HCT116 (cell line): ENCODE measurements around the gene RAP1A. TPM values are rescaled to one million over a fixed set of nuclear protein-coding genes. Genes with fewer than 3 reads are reported as not detected.
"Not testable (repeated sequence)": the region's sequence is repeated elsewhere in the genome, so short reads cannot be mapped to it uniquely, and the experiment has no call there.

Experiments
- ATAC-seq: fragments of 200-7000 bp; cut with Tn5 transposase; 2 replicates; pipeline ENCODE4 v1.9.1; 2020; ENCODE audit warnings: mild to moderate bottlenecking, moderate library complexity
- BruUV-seq: library from RNA; stranded (reverse); fragments of 400-500 nt; replicated peaks from 2 replicates; lab custom pipeline; 2021; lab: Mats Ljungman, UMichigan
- CTCF ChIA-PET: fragments of 300-600 bp; sonication (Branson Sonifier 250); formaldehyde crosslinking; loops from one replicate; lab custom pipeline; 2021; ENCODE audit warnings: antibody characterized with exemption; lab: Charles Lee
- POLR2A ChIA-PET: fragments of 300-600, 350-600 bp; sonication (Branson Sonifier 250); formaldehyde crosslinking; loops from one replicate; lab custom pipeline; 2021; ENCODE audit warnings: antibody characterized with exemption; lab: Charles Lee
- RAD21 ChIA-PET, 2 experiments: fragments of 300-600 bp; sonication (Branson Sonifier 250); formaldehyde crosslinking; loops; one replicate each; lab custom pipeline; 2023; ENCODE audit warnings: low total read pairs in 2 of 2; ENCODE audit not compliant: uncharacterized antibody in 2 of 2, unreplicated experiment in 2 of 2, low non-redundant PET in 1 of 2; lab: Charles Lee
- DNase-seq: peaks from one replicate; pipeline ENCODE4 v3.0.0-alpha.2; 2010; ENCODE audit warnings: low read depth, low spot score
- H2AFZ ChIP-seq: fragments of 200-600 bp; shearing (Covaris generic), sonication (generic); 2 replicates; pipeline ENCODE4 v1.6.1; 2017; ENCODE audit warnings: low read depth, mixed run types, mixed read lengths, antibody characterized with exemption, low read length; ENCODE audit not compliant: poor library complexity, severe bottlenecking
- H3K27ac ChIP-seq: 2 replicates; pipeline ENCODE4 v1.5.1; 2012; ENCODE audit warnings: low read depth, low read length
- H3K27me3 ChIP-seq: fragments of 200-600 bp; sonication (generic); 2 replicates; pipeline ENCODE4 v1.6.1; 2016; ENCODE audit warnings: mixed run types, low read length, mixed read lengths; ENCODE audit not compliant: insufficient read depth
- H3K36me3 ChIP-seq, 2 experiments: fragments of 200-500 bp in 1 of 2; fragments of 200-600 bp in 1 of 2; sonication (Bioruptor generic) in 1 of 2; sonication (generic) in 1 of 2; 2 replicates each; pipeline versions ENCODE4 v1.5.1 to v1.6.1; 2014 to 2016; ENCODE audit warnings: low read length in 2 of 2, inconsistent platforms in 1 of 2, mixed read lengths in 1 of 2, mixed run types in 1 of 2; ENCODE audit not compliant: insufficient read depth in 2 of 2, control insufficient read depth in 1 of 2
- H3K4me1 ChIP-seq, 2 experiments: fragments of 200-600 bp in 1 of 2; sonication (generic) in 1 of 2; 2 replicates each; pipeline versions ENCODE4 v1.5.1 to v1.6.1; 2012 to 2017; ENCODE audit warnings: low read length in 2 of 2, inconsistent platforms in 1 of 2, mild to moderate bottlenecking in 1 of 2, mixed read lengths in 1 of 2, mixed run types in 1 of 2, moderate library complexity in 1 of 2; ENCODE audit not compliant: insufficient read depth in 2 of 2, control insufficient read depth in 1 of 2
- H3K4me2 ChIP-seq: fragments of 200-600 bp; sonication (generic); 2 replicates; pipeline ENCODE4 v1.6.1; 2017; ENCODE audit warnings: mixed run types, low read length, mixed read lengths
- H3K4me3 ChIP-seq, 2 experiments: fragments of 200-600 bp in 1 of 2; sonication (generic) in 1 of 2; replicated peaks in 1 of 2; 2 replicates each; pipeline ENCODE4 v1.5.1; 2011 to 2016; ENCODE audit warnings: low read length in 2 of 2, control low read depth in 1 of 2, low read depth in 1 of 2, mild to moderate bottlenecking in 1 of 2, mixed read lengths in 1 of 2, mixed run types in 1 of 2
- H3K79me2 ChIP-seq: fragments of 200-600 bp; sonication (generic); 2 replicates; pipeline ENCODE4 v1.6.1; 2017; ENCODE audit warnings: mild to moderate bottlenecking, mixed run types, low read length, moderate library complexity, mixed read lengths; ENCODE audit not compliant: insufficient read depth
- H3K9ac ChIP-seq: fragments of 200-600 bp; sonication (generic); 2 replicates; pipeline ENCODE4 v1.6.1; 2016; ENCODE audit warnings: low read length, mixed read lengths
- H3K9me2 ChIP-seq: fragments of 200-600 bp; sonication (generic), shearing (Covaris generic); 2 replicates; pipeline ENCODE4 v1.6.1; 2017; ENCODE audit warnings: mixed run types, mild to moderate bottlenecking, moderate library complexity; ENCODE audit not compliant: insufficient read depth
- H3K9me3 ChIP-seq, 2 experiments: fragments of 200-500 bp in 1 of 2; fragments of 200-600 bp in 1 of 2; sonication (Bioruptor generic) in 1 of 2; sonication (generic) in 1 of 2; 2 replicates each; pipeline ENCODE4 v1.6.1; 2014 to 2017; ENCODE audit warnings: low read length in 2 of 2, mixed read lengths in 2 of 2, inconsistent platforms in 1 of 2, low read depth in 1 of 2, mild to moderate bottlenecking in 1 of 2, mixed run types in 1 of 2, moderate library complexity in 1 of 2; ENCODE audit not compliant: control insufficient read depth in 1 of 2, insufficient read depth in 1 of 2
- H4K20me1 ChIP-seq: fragments of 200-600 bp; sonication (generic), shearing (Covaris generic); 2 replicates; pipeline ENCODE4 v1.6.1; 2017; ENCODE audit warnings: mixed run types, mild to moderate bottlenecking, moderate library complexity; ENCODE audit not compliant: insufficient read depth
- EGR1 ChIP-seq: IDR thresholded peaks from 2 replicates; pipeline ENCODE4 v1.6.1; 2012; ENCODE audit warnings: low read depth
- EZH2 ChIP-seq: fragments of 200-600 bp; sonication (generic); IDR thresholded peaks from 2 replicates; pipeline ENCODE4 v1.6.1; 2017; ENCODE audit warnings: antibody characterized with exemption, mixed run types
- FOSL1 ChIP-seq: IDR thresholded peaks from 2 replicates; pipeline ENCODE4 v1.6.1; 2012; ENCODE audit warnings: low read depth
- JUND ChIP-seq: IDR thresholded peaks from 2 replicates; pipeline ENCODE4 v1.6.1; 2012
- MAX ChIP-seq: IDR thresholded peaks from 2 replicates; pipeline ENCODE4 v1.6.1; 2012
- SIN3A ChIP-seq: IDR thresholded peaks from 2 replicates; pipeline ENCODE4 v1.6.1; 2012; ENCODE audit warnings: low read depth
- TCF7L2 ChIP-seq: IDR thresholded peaks from 2 replicates; pipeline ENCODE4 v1.7.0; 2011; ENCODE audit warnings: borderline replicate concordance, inconsistent platforms; ENCODE audit not compliant: insufficient read depth, insufficient read length; ENCODE audit errors: extremely low read depth
- ZBTB33 ChIP-seq: IDR thresholded peaks from 2 replicates; pipeline ENCODE4 v1.6.1; 2011; ENCODE audit warnings: mild to moderate bottlenecking, low read length, moderate library complexity; ENCODE audit not compliant: insufficient replicate concordance; ENCODE audit errors: extremely low read depth
- intact Hi-C: fragments of 100-400 bp; cut with micrococcal nuclease; formaldehyde crosslinking; loops from 2 replicates; pipeline ENCODE4 v1.10.0; 2022
- total RNA-seq: library from RNA; stranded (reverse); gene quantifications from one replicate; pipeline ENCODE4 v1.2.1, GENCODE V29; 2021; ENCODE audit not compliant: unreplicated experiment
- TF ChIP-seq, protein P1 (sequence below): IDR thresholded peaks from 2 replicates; pipeline ENCODE4 v1.6.1; 2012; ENCODE audit warnings: low read depth
- TF ChIP-seq, protein P2 (sequence below), 3 experiments: fragments of 200-600 bp in 1 of 3; sonication (generic) in 1 of 3; IDR thresholded peaks in 2 of 3; conservative IDR thresholded peaks in 1 of 3; 2 replicates each; pipeline ENCODE4 v1.5.1; 2012 to 2017; ENCODE audit warnings: low read depth in 2 of 3, low read length in 2 of 3, antibody characterized with exemption in 1 of 3, borderline replicate concordance in 1 of 3, control low read depth in 1 of 3, mild to moderate bottlenecking in 1 of 3, mixed read lengths in 1 of 3, mixed run types in 1 of 3, moderate library complexity in 1 of 3; ENCODE audit not compliant: insufficient read depth in 1 of 3

Gene RAP1A
- total RNA-seq, 1 experiment from 2014 or later: 46.2 TPM

DNA sequence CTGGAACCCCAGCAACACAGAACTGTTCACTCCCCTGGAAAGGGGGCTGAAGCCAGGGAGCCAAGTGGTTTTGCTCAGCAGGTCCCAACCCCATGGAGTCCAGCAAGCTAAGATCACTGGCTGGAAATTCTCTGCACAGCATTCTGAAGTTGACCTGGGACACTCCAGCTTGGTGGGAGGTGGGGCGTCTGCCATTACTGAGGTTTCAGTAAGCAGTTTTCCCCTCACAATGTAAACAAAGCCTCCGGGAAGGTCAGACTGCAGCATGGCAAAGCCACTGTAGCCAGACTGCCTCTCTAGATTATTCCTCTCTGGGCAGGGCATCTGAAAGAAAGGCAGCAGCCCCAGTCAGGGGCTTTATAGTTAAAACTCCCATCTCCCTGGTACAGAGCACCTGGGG is 60.0 kb downstream of the RAP1A start:
- no peak overlapping the region for H3K4me3 ChIP-seq
- POLR2A ChIA-PET: interaction anchor here (0.6 kb wide), 1 partner anchor 49 kb away, joined by 5 read pairs; no protein-coding TSS in a partner anchor
- CTCF ChIA-PET: no interaction called here
- RAD21 ChIA-PET: interaction anchor here in 1 of 2 experiments (0.7 kb wide), 1 partner anchor 198 kb away, joined by 3 read pairs; no protein-coding TSS in a partner anchor
- no peaks in the 10 kb centered on the region for H4K20me1 ChIP-seq
- no peak overlapping the region for H3K27ac ChIP-seq
- H3K9me3 ChIP-seq: no peaks in the 10 kb centered on the region
- no peak overlapping the region for H3K4me2 ChIP-seq
- H3K27me3 ChIP-seq: no peaks in the 10 kb centered on the region
- ATAC-seq (no peak), DNase-seq (no peak)
- H3K79me2 ChIP-seq: peaks cover 10% of the 10 kb centered on the region; the same call in 1 of the 2 replicates
- intact Hi-C loops: no loop called here
- no peak for TF ChIP-seq SIN3A
- TF ChIP-seq, protein P1, sequence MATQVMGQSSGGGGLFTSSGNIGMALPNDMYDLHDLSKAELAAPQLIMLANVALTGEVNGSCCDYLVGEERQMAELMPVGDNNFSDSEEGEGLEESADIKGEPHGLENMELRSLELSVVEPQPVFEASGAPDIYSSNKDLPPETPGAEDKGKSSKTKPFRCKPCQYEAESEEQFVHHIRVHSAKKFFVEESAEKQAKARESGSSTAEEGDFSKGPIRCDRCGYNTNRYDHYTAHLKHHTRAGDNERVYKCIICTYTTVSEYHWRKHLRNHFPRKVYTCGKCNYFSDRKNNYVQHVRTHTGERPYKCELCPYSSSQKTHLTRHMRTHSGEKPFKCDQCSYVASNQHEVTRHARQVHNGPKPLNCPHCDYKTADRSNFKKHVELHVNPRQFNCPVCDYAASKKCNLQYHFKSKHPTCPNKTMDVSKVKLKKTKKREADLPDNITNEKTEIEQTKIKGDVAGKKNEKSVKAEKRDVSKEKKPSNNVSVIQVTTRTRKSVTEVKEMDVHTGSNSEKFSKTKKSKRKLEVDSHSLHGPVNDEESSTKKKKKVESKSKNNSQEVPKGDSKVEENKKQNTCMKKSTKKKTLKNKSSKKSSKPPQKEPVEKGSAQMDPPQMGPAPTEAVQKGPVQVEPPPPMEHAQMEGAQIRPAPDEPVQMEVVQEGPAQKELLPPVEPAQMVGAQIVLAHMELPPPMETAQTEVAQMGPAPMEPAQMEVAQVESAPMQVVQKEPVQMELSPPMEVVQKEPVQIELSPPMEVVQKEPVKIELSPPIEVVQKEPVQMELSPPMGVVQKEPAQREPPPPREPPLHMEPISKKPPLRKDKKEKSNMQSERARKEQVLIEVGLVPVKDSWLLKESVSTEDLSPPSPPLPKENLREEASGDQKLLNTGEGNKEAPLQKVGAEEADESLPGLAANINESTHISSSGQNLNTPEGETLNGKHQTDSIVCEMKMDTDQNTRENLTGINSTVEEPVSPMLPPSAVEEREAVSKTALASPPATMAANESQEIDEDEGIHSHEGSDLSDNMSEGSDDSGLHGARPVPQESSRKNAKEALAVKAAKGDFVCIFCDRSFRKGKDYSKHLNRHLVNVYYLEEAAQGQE: no peak
- no peak for TF ChIP-seq FOSL1
- no peak for TF ChIP-seq EGR1
- no peak for TF ChIP-seq ZBTB33
- TF ChIP-seq JUND: no peak
- no peak for TF ChIP-seq TCF7L2
- TF ChIP-seq, protein P2, sequence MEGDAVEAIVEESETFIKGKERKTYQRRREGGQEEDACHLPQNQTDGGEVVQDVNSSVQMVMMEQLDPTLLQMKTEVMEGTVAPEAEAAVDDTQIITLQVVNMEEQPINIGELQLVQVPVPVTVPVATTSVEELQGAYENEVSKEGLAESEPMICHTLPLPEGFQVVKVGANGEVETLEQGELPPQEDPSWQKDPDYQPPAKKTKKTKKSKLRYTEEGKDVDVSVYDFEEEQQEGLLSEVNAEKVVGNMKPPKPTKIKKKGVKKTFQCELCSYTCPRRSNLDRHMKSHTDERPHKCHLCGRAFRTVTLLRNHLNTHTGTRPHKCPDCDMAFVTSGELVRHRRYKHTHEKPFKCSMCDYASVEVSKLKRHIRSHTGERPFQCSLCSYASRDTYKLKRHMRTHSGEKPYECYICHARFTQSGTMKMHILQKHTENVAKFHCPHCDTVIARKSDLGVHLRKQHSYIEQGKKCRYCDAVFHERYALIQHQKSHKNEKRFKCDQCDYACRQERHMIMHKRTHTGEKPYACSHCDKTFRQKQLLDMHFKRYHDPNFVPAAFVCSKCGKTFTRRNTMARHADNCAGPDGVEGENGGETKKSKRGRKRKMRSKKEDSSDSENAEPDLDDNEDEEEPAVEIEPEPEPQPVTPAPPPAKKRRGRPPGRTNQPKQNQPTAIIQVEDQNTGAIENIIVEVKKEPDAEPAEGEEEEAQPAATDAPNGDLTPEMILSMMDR (IDR thresholded peaks at IDR 0.05 in 2 of 3, conservative IDR thresholded peaks at IDR 0.05 in 1 of 3; ENCODE audit: borderline replicate concordance in 1 of 3, insufficient read depth in 1 of 3, low read depth in 2 of 3, low read length in 2 of 3): no peak
- TF ChIP-seq MAX: no peak
- TF ChIP-seq EZH2: no peak
- H3K9ac ChIP-seq: no peak overlapping the region
- no peaks in the 10 kb centered on the region for H3K9me2 ChIP-seq
- H2AFZ ChIP-seq: no peak overlapping the region
- no peaks in the 10 kb centered on the region for H3K4me1 ChIP-seq
- no peaks in the 10 kb centered on the region for H3K36me3 ChIP-seq
- BruUV-seq: no TSS peak

DNA sequence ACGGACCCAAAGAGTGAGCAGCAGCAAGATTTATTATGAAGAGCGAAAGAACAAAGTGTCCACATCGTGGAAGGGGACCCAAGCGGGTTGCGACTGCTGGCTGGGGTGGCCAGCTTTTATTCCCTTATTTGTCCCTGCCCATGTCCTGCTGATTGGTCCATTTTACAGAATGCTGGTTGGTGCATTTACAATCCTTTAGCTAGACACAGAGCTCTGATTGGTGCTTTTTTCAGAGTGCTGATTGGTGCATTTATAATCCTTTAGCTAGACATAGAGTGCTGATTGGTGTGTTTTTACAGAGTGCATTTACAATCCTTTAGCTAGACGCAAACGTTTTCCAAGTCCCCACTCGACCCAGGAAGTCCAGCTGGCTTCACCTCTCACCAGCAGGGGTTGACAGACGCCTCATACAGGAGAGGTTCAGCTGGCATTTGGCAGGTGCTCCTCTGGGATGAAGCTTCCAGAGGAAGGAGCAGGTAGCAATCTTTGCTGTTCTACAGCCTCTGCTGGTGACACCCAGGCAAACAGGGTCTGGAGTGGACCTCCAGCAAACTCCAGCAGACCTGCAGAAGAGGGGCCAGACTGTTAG is 60.7 kb downstream of the RAP1A start:
- H3K27ac ChIP-seq, H3K9me3 ChIP-seq, CTCF ChIA-PET, H3K9ac ChIP-seq, intact Hi-C loops, H2AFZ ChIP-seq, H3K4me2 ChIP-seq, H3K27me3 ChIP-seq, H3K4me3 ChIP-seq, H3K36me3 ChIP-seq, H3K9me2 ChIP-seq, ATAC-seq, POLR2A ChIA-PET, DNase-seq, H3K79me2 ChIP-seq, RAD21 ChIA-PET, H3K4me1 ChIP-seq, H4K20me1 ChIP-seq, BruUV-seq: not testable (repeated sequence)
